ENCODE measurements around the gene CELF4.

Gene CELF4

GRCh38 chr18:37440206-37440605 is 125.4 kb downstream of the CELF4 start:
- Histone ChIP-seq H3K4me1 (peaks cover 16% of the 10 kb centered on the region), H3K27me3 (no peaks in the 10 kb centered on the region), H3K9me3 (no peaks in the 10 kb centered on the region), H3K4me3 (ENCODE audit: low read depth, low read length) (no peak overlapping the region), H3K36me3 (no peaks in the 10 kb centered on the region)
- TF ChIP-seq CTCF (IDR thresholded peaks at IDR 0.05; ENCODE audit: low read depth, low read length), result no peak
- no peak for DNase-seq

GRCh38 chr18:37438417-37439180 is 127.0 kb downstream of the CELF4 start:
- TF ChIP-seq CTCF (IDR thresholded peaks at IDR 0.05; ENCODE audit: low read depth, low read length), result no peak
- no peaks in the 10 kb centered on the region for H3K27me3 ChIP-seq
- peaks cover 12% of the 10 kb centered on the region for H3K4me1 ChIP-seq
- H3K36me3 ChIP-seq, result no peaks in the 10 kb centered on the region
- H3K4me3 ChIP-seq (ENCODE audit: low read depth, low read length), result no peak overlapping the region
- no peak for DNase-seq
- H3K9me3 ChIP-seq, result no peaks in the 10 kb centered on the region

- no peaks in the 10 kb centered on the region for H3K36me3 ChIP-seq
- no peaks in the 10 kb centered on the region for H3K9me3 ChIP-seq
- DNase-seq, result no peak
- H3K27me3 ChIP-seq, result no peaks in the 10 kb centered on the region
- no peak for TF ChIP-seq CTCF (IDR thresholded peaks at IDR 0.05; ENCODE audit: low read depth, low read length)
- H3K4me3 ChIP-seq (ENCODE audit: low read depth, low read length), result no peak overlapping the region
- H3K4me1 ChIP-seq, result peaks cover 5% of the 10 kb centered on the region
Observed at GRCh38 chr18:37435996-37436395, 129.6 kb downstream of the CELF4 start.

- Histone ChIP-seq H3K4me3 (ENCODE audit: low read depth, low read length) (no peak overlapping the region), H3K27me3 (no peaks in the 10 kb centered on the region), H3K9me3 (no peaks in the 10 kb centered on the region), H3K4me1 (no peaks in the 10 kb centered on the region), H3K36me3 (no peaks in the 10 kb centered on the region)
- TF ChIP-seq CTCF (IDR thresholded peaks at IDR 0.05; ENCODE audit: low read depth, low read length), result no peak
- no peak for DNase-seq
Observed at GRCh38 chr18:37435150-37435867, 130.3 kb downstream of the CELF4 start.

- no peak overlapping the region for H3K4me3 ChIP-seq (ENCODE audit: low read depth, low read length)
- no peak for TF ChIP-seq CTCF (IDR thresholded peaks at IDR 0.05; ENCODE audit: low read depth, low read length)
- no peaks in the 10 kb centered on the region for H3K4me1 ChIP-seq
- no peaks in the 10 kb centered on the region for H3K36me3 ChIP-seq
- H3K27me3 ChIP-seq, result no peaks in the 10 kb centered on the region
- DNase-seq, result no peak
- H3K9me3 ChIP-seq, result no peaks in the 10 kb centered on the region
Observed at GRCh38 chr18:37434161-37434860, 131.3 kb downstream of the CELF4 start.
